ENCODE measurements around the gene IFNA21. TPM values are rescaled to one million over a fixed set of nuclear protein-coding genes. Genes with fewer than 3 reads are reported as not detected.
A peak's percentile ranks its signal among the peaks of the same experiment; 100 is the strongest.

The IFNA21 gene
- total RNA-seq, 1 donor: not detected

GRCh38 chr9:21155501-21155900, 11.0 kb downstream of the IFNA21 start:
- no peak for DNase-seq (ENCODE audit: low read depth)
- H3K4me3 ChIP-seq (ENCODE audit: low read depth, low read length): no peak overlapping the region
- TF ChIP-seq, protein P1, sequence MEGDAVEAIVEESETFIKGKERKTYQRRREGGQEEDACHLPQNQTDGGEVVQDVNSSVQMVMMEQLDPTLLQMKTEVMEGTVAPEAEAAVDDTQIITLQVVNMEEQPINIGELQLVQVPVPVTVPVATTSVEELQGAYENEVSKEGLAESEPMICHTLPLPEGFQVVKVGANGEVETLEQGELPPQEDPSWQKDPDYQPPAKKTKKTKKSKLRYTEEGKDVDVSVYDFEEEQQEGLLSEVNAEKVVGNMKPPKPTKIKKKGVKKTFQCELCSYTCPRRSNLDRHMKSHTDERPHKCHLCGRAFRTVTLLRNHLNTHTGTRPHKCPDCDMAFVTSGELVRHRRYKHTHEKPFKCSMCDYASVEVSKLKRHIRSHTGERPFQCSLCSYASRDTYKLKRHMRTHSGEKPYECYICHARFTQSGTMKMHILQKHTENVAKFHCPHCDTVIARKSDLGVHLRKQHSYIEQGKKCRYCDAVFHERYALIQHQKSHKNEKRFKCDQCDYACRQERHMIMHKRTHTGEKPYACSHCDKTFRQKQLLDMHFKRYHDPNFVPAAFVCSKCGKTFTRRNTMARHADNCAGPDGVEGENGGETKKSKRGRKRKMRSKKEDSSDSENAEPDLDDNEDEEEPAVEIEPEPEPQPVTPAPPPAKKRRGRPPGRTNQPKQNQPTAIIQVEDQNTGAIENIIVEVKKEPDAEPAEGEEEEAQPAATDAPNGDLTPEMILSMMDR (IDR thresholded peaks at IDR 0.05; ENCODE audit: insufficient read depth, low read depth, low read length): no peak

- no peak for DNase-seq (ENCODE audit: low read depth)
- no peak overlapping the region for H3K4me3 ChIP-seq (ENCODE audit: low read depth, low read length)
- TF ChIP-seq, protein P1 (IDR thresholded peaks at IDR 0.05; ENCODE audit: insufficient read depth, low read depth, low read length): no peak
These were observed 12.3 kb downstream of the IFNA21 start for GRCh38 chr9:21154018-21154608.

- TF ChIP-seq, protein P1 (IDR thresholded peaks at IDR 0.05; ENCODE audit: insufficient read depth, low read depth, low read length): no peak
- no peak overlapping the region for H3K4me3 ChIP-seq (ENCODE audit: low read depth, low read length)
- no peak for DNase-seq (ENCODE audit: low read depth)
These were observed 13.0 kb downstream of the IFNA21 start for GRCh38 chr9:21153336-21154017.

GRCh38 chr9:21144603-21145002, 21.9 kb downstream of the IFNA21 start:
- TF ChIP-seq, protein P1 (IDR thresholded peaks at IDR 0.05; ENCODE audit: insufficient read depth, low read depth, low read length): no peak
- no peak for DNase-seq (ENCODE audit: low read depth)
- H3K4me3 ChIP-seq (ENCODE audit: low read depth, low read length): no peak overlapping the region

GRCh38 chr9:21141427-21141882, 25.0 kb downstream of the IFNA21 start, which contains the start of gene IFNW1:
Gene IFNW1, minus strand, starts transcription at chr9:21141832. Its CDS starts 262 bp downstream, at chr9:21141570.
- H3K4me3 ChIP-seq (ENCODE audit: low read depth, low read length): no peak within 1 kb of the TSS
- peak; percentile 47 for DNase-seq (ENCODE audit: low read depth)
- TF ChIP-seq, protein P1 (IDR thresholded peaks at IDR 0.05; ENCODE audit: insufficient read depth, low read depth, low read length): peak; percentile 21

DNA sequence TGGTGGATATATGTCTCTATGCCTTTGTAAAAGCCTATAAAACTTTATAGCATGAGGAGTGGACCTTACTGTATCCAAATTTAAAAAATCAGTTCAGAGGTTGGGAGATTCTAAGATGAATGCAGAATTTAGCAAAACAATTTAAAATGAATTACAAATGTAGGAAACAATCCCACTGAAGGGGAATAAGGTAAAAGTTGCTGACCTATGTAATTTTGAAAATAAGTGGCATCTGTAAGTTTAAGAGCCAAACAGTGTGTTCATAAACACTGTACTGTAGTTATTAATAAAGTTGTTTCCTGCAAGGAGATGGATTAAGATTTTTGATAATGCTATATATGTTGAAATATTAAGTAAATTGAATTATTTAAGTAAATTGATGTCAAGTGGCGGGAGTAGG, 29.4 kb downstream of the IFNA21 start:
- H3K4me3 ChIP-seq (ENCODE audit: low read depth, low read length): no peak overlapping the region
- no peak for DNase-seq (ENCODE audit: low read depth)
- TF ChIP-seq, protein P1 (IDR thresholded peaks at IDR 0.05; ENCODE audit: insufficient read depth, low read depth, low read length): no peak

Measured in fibroblast of villous mesenchyme (primary cell).